AG09319 (cell line): ENCODE measurements around the gene KSR2.

ENCODE experiments used
- DNase-seq: peaks from one replicate; pipeline ENCODE4 v3.0.0-alpha.2; 2010; ENCODE audit warnings: low read depth; ENCODE audit errors: extremely low read depth
- CTCF ChIP-seq: IDR thresholded peaks from 2 replicates; pipeline ENCODE4 v1.5.1; 2011; ENCODE audit warnings: low read depth, mild to moderate bottlenecking, inconsistent platforms, low read length, moderate library complexity

KSR2 gene

GRCh38 chr12:117603316-117604113 is 365.3 kb downstream of the KSR2 start:
- no peak for DNase-seq
- no peak for TF ChIP-seq CTCF

GRCh38 chr12:117599849-117600248 is 368.9 kb downstream of the KSR2 start:
- TF ChIP-seq CTCF = no peak
- DNase-seq = no peak

- DNase-seq = no peak
- no peak for TF ChIP-seq CTCF
These were observed 371.8 kb downstream of the KSR2 start for GRCh38 chr12:117596968-117597367.

- no peak for TF ChIP-seq CTCF
- DNase-seq = no peak
These were observed 373.0 kb downstream of the KSR2 start for GRCh38 chr12:117595751-117596150.

- DNase-seq = no peak
- TF ChIP-seq CTCF = no peak
These were observed 374.3 kb downstream of the KSR2 start for GRCh38 chr12:117594481-117594880.

GRCh38 chr12:117593815-117594400 is 374.9 kb downstream of the KSR2 start:
- no peak for DNase-seq
- no peak for TF ChIP-seq CTCF

GRCh38 chr12:117592588-117593305 is 376.0 kb downstream of the KSR2 start:
- no peak for TF ChIP-seq CTCF
- DNase-seq = no peak
